ENCODE measurements around the gene SAMD5.

DNA sequence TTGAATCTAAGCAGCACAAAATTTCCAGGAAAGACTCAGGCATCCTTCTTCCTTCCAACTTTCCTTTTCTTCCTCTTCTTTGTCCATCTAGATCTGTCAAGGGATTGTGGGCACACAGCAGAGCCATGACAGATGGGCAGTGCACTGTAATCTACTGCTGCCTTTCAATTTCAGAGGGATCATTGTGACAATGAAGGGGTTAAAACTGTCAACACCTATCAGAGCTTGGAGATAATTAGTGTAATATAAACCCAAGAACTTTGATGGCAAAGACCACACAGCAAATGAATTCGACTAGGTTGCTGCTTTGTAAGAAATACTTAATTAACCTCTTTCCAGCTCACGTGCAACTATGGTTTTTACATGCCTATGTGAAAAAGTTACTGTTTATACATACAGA lies 55.0 kb downstream of the SAMD5 start:
- no peak for TF ChIP-seq CTCF (IDR thresholded peaks at IDR 0.05)
- TF ChIP-seq EP300 (IDR thresholded peaks at IDR 0.05) = no peak
- TF ChIP-seq POLR2A (IDR thresholded peaks at IDR 0.05) = no peak
- no peak for TF ChIP-seq POLR2AphosphoS5 (IDR thresholded peaks at IDR 0.05)
